Spleen (tissue), 11 donors: ENCODE measurements around the gene ROGDI. TPM values are rescaled to one million over a fixed set of nuclear protein-coding genes. Genes with fewer than 3 reads are reported as not detected.

ENCODE experiments used
- DNase-seq: peaks from one replicate; pipeline ENCODE4 v3.0.0-alpha.2; 2020
- H3K27ac ChIP-seq, 8 donors: fragments of 200-600 bp; sonication (generic) in 7 of 8; 1 replicate in 4 of 8; 2 replicates in 4 of 8; pipeline versions ENCODE4 v1.5.0 to v1.8.0; 2016 to 2021; ENCODE audit warnings: inconsistent platforms in 4 of 8, mild to moderate bottlenecking in 4 of 8, moderate library complexity in 1 of 8
- H3K27me3 ChIP-seq, 7 donors: fragments of 200-600 bp; sonication (generic) in 6 of 7; replicated peaks in 1 of 7; 1 replicate in 4 of 7; 2 replicates in 3 of 7; pipeline versions ENCODE4 v1.5.0 to v1.8.0; 2016 to 2021; ENCODE audit warnings: inconsistent platforms in 3 of 7, mild to moderate bottlenecking in 1 of 7
- H3K36me3 ChIP-seq, 6 donors: fragments of 200-600 bp; sonication (generic) in 5 of 6; 1 replicate in 4 of 6; 2 replicates in 2 of 6; pipeline versions ENCODE4 v1.5.0 to v1.8.0; 2016 to 2021; ENCODE audit warnings: inconsistent platforms in 2 of 6
- H3K4me1 ChIP-seq, 6 donors: fragments of 200-600 bp; sonication (generic) in 5 of 6; 1 replicate in 3 of 6; 2 replicates in 3 of 6; pipeline versions ENCODE4 v1.5.0 to v1.8.0; 2016 to 2021; ENCODE audit warnings: inconsistent platforms in 3 of 6
- H3K4me3 ChIP-seq, 8 donors: fragments of 200-600 bp; sonication (generic) in 7 of 8; 1 replicate in 4 of 8; 2 replicates in 4 of 8; pipeline versions ENCODE4 v1.5.0 to v1.8.0; 2016 to 2021; ENCODE audit warnings: inconsistent platforms in 4 of 8, mild to moderate bottlenecking in 4 of 8, moderate library complexity in 2 of 8
- H3K9me3 ChIP-seq, 8 donors: fragments of 200-600 bp; sonication (generic) in 7 of 8; 1 replicate in 4 of 8; 2 replicates in 4 of 8; pipeline versions ENCODE4 v1.5.0 to v1.8.0; 2016 to 2021; ENCODE audit warnings: inconsistent platforms in 4 of 8
- CTCF ChIP-seq, 11 experiments: fragments of 200-600 bp in 7 of 11; fragments of 450-650 bp in 4 of 11; sonication (generic) in 4 of 11; IDR thresholded peaks in 8 of 11; conservative IDR thresholded peaks in 3 of 11; 1 replicate in 7 of 11; 2 replicates in 4 of 11; pipeline versions ENCODE4 v1.4.0 to v1.8.0; 2016 to 2021; ENCODE audit warnings: antibody characterized with exemption in 11 of 11, inconsistent platforms in 4 of 11, mild to moderate bottlenecking in 1 of 11
- POLR2A ChIP-seq, 3 donors: fragments of 450-650 bp; IDR thresholded peaks; one replicate each; pipeline ENCODE4 v1.5.1; 2017; ENCODE audit warnings: antibody characterized with exemption in 3 of 3, mild to moderate bottlenecking in 1 of 3
- POLR2AphosphoS5 ChIP-seq, 3 donors: sonication (generic); formaldehyde crosslinking; IDR thresholded peaks; one replicate each; pipeline ENCODE4 v1.5.1; 2017; ENCODE audit warnings: antibody characterized with exemption in 3 of 3
- WGBS, 5 donors: extraction: QIAGEN DNeasy Blood & Tissue Kit in 3 of 5; methylation state at CpG; one replicate each; pipeline versions ENCODE4 v1.1.5 to v1.1.7; 2013 to 2018; 5-methylcytosine and 5-hydroxymethylcytosine counted together
- intact Hi-C: fragments of 100-400 bp; cut with DNase I; formaldehyde crosslinking; loops from one replicate; pipeline ENCODE4 v1.15.0; 2023; ENCODE audit warnings: low total_unique reads
- polyA plus RNA-seq, 3 donors: library from polyadenylated mRNA; stranded (reverse); fragments of 200-250 nt; gene quantifications; one replicate each; pipeline ENCODE4 v1.2.1, GENCODE V29; 2013
- total RNA-seq, 7 donors: library from RNA; depleted of rRNA in 3 of 7; stranded (reverse); fragments of >200 nt in 3 of 7; fragmentation: NEBNext Ultra II Directional in 4 of 7; extraction: Animal tissue kit (Norgen Biotek cat#: 25700) in 4 of 7; gene quantifications; one replicate each; pipeline versions ENCODE4 v1.1.0 to v1.2.1, GENCODE V29; 2016 to 2021
- donor health status: healthy with polysubstance abuse.
- donor health status: DM: no; HTN: no; CAD: no; lungs with moderate emphysema.
- donor health status: DM: no; HTN: no; CAD: no.
- donor health status: Bipolar disorder and iron deficiency.
- donor health status: healthy.
- donor health status: DM: no; HTN: no; CAD: no.
- donor health status: DM: yes; HTN: yes; CAD: no.

ROGDI gene
- total and polyA plus RNA-seq, 10 donors: 24.6 to 47.5 (median 31.9) TPM

GRCh38 chr16:4766875-4767628 lies 35.4 kb downstream of the ROGDI start, which contains the start of gene ZNF500:
Gene ZNF500, minus strand, starts transcription at chr16:4767162. Its CDS starts 1,184 bp downstream, at chr16:4765978.
- intact Hi-C loops: loop anchor here (5.0 kb wide), 1 partner anchor 35 kb away; the partner anchor contains the start of gene ROGDI
- WGBS, 5 donors: 2 to 4% (median 2%) methylated on average over 26 to 72 of the region's 72 CpGs
- Histone ChIP-seq H3K9me3 (no peaks in the 10 kb centered on the region), H3K36me3 (peaks cover 0 to 34% (median 20%) of the 10 kb centered on the region in 6 donors), H3K27ac (peak within 1 kb of the TSS; percentile 68 to 95 (median 88)), H3K4me1 (peaks cover 24 to 69% (median 57%) of the 10 kb centered on the region in 6 donors), H3K27me3 (no peaks in the 10 kb centered on the region), H3K4me3 (peak within 1 kb of the TSS; percentile 85 to 99 (median 95))
- TF ChIP-seq POLR2AphosphoS5 (IDR thresholded peaks at IDR 0.05) (peak; percentile 87 to 93 (median 93)), POLR2A (IDR thresholded peaks at IDR 0.05) (no peak), CTCF (IDR thresholded peaks at IDR 0.05 in 8 of 11, conservative IDR thresholded peaks at IDR 0.05 in 3 of 11) (peak in 3 of 11 experiments; percentile 14 to 28 (median 23))
- peak; percentile 99 for DNase-seq

- peaks cover 0 to 47% (median 29%) of the 10 kb centered on the region in 6 donors for H3K36me3 ChIP-seq
- no peak for DNase-seq
- H3K9me3 ChIP-seq: no peaks in the 10 kb centered on the region
- peak overlapping the region; percentile 85 to 99 (median 95) for H3K4me3 ChIP-seq
- TF ChIP-seq POLR2A (IDR thresholded peaks at IDR 0.05) (no peak), POLR2AphosphoS5 (IDR thresholded peaks at IDR 0.05) (peak; percentile 32 to 62 (median 56)), CTCF (IDR thresholded peaks at IDR 0.05 in 8 of 11, conservative IDR thresholded peaks at IDR 0.05 in 3 of 11) (no peak)
- H3K27ac ChIP-seq: peak overlapping the region; percentile 60 to 95 (median 88)
- intact Hi-C loops: loop anchor here (5.0 kb wide), 1 partner anchor 37 kb away; the partner anchor contains the start of gene ROGDI
- no peaks in the 10 kb centered on the region for H3K27me3 ChIP-seq
- peaks cover 24 to 75% (median 60%) of the 10 kb centered on the region in 6 donors for H3K4me1 ChIP-seq
- 62 to 73% (median 66%) methylated on average over 24 to 26 of the region's 26 CpGs for WGBS, 5 donors
These were observed 36.6 kb downstream of the ROGDI start for GRCh38 chr16:4765511-4766474.

- Histone ChIP-seq H3K4me3 (peak overlapping the region in 2 of 8 donors; percentile 12 to 85), H3K9me3 (no peaks in the 10 kb centered on the region), H3K27me3 (no peaks in the 10 kb centered on the region), H3K36me3 (peaks cover 0 to 67% (median 49%) of the 10 kb centered on the region in 6 donors), H3K27ac (peak overlapping the region in 4 of 8 donors; percentile 14 to 91 (median 71)), H3K4me1 (peaks cover 24 to 70% (median 55%) of the 10 kb centered on the region in 6 donors)
- intact Hi-C loops: no loop called here
- 67 to 91% (median 84%) methylated on average over 7 of the region's 7 CpGs for WGBS, 5 donors
- DNase-seq: no peak
- TF ChIP-seq POLR2A (IDR thresholded peaks at IDR 0.05) (no peak), CTCF (IDR thresholded peaks at IDR 0.05 in 8 of 11, conservative IDR thresholded peaks at IDR 0.05 in 3 of 11) (no peak), POLR2AphosphoS5 (IDR thresholded peaks at IDR 0.05) (no peak)
These were observed 38.6 kb downstream of the ROGDI start for GRCh38 chr16:4763791-4764190.
